Hematopoietic multipotent progenitor cell treated with erythropoietin and hydrocortisone succinate and interleukin-3 and kit ligand, for 8 days (in vitro differentiated cells): ENCODE measurements around the gene NFAT5.
"Not testable (repeated sequence)": the region's sequence is repeated elsewhere in the genome, so short reads cannot be mapped to it uniquely, and the experiment has no call there.

Source experiments
- DNase-seq: peaks from one replicate; pipeline ENCODE4 v3.0.0-alpha.2; 2015

The NFAT5 gene, protein sequence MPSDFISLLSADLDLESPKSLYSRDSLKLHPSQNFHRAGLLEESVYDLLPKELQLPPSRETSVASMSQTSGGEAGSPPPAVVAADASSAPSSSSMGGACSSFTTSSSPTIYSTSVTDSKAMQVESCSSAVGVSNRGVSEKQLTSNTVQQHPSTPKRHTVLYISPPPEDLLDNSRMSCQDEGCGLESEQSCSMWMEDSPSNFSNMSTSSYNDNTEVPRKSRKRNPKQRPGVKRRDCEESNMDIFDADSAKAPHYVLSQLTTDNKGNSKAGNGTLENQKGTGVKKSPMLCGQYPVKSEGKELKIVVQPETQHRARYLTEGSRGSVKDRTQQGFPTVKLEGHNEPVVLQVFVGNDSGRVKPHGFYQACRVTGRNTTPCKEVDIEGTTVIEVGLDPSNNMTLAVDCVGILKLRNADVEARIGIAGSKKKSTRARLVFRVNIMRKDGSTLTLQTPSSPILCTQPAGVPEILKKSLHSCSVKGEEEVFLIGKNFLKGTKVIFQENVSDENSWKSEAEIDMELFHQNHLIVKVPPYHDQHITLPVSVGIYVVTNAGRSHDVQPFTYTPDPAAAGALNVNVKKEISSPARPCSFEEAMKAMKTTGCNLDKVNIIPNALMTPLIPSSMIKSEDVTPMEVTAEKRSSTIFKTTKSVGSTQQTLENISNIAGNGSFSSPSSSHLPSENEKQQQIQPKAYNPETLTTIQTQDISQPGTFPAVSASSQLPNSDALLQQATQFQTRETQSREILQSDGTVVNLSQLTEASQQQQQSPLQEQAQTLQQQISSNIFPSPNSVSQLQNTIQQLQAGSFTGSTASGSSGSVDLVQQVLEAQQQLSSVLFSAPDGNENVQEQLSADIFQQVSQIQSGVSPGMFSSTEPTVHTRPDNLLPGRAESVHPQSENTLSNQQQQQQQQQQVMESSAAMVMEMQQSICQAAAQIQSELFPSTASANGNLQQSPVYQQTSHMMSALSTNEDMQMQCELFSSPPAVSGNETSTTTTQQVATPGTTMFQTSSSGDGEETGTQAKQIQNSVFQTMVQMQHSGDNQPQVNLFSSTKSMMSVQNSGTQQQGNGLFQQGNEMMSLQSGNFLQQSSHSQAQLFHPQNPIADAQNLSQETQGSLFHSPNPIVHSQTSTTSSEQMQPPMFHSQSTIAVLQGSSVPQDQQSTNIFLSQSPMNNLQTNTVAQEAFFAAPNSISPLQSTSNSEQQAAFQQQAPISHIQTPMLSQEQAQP (N-terminal part only)

DNA sequence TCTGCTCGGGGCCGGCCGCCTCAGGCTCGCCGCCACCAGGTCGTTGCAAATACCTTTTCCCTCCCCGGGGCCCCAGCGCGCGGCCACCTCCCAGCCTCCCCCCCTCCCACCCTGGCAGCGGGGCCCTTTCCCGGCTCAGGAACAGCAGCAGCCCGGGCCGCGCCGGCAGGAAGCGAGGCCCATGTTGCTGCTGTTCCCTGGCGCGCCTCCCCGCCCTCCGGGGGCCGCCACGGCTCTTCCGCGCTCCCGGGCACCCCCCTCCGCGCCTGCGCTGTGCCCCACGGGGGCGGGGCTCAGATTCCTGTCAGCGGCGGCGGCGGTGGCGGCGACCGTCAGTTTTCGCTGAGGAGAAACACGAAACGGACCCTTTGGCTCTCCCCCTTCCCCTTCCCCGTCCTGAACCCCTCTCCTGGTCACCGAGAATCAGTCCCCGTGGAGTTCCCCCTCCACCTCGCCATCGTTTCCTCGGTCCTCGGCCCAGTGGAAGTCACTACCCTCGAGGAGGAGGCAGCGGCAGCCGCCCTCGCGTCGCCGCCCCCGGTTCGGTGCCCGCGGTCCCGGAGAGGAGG is at the start of gene NFAT5:
Gene NFAT5 (plus strand): TSS at position 296 of the 569 bp plus-strand sequence. CDS start 336 bp downstream, outside the sequence.
- DNase-seq = peak; percentile 82

DNA sequence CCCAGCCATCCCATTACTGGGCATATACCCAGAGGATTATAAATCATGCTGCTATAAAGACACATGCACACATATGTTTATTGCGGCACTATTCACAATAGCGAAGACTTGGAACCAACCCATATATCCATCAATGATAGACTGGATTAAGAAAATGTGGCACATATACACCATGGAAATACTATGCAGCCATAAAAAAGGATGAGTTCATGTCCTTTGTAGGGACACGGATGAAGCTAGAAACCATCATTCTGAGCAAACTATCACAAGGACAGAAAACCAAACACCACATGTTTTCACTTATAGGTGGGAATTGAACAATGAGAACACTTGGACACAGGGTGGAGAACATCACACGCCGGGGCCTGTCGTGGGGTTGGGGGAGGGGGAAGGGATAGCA is 47.9 kb upstream of the NFAT5 start:
- not testable (repeated sequence) for DNase-seq

DNA sequence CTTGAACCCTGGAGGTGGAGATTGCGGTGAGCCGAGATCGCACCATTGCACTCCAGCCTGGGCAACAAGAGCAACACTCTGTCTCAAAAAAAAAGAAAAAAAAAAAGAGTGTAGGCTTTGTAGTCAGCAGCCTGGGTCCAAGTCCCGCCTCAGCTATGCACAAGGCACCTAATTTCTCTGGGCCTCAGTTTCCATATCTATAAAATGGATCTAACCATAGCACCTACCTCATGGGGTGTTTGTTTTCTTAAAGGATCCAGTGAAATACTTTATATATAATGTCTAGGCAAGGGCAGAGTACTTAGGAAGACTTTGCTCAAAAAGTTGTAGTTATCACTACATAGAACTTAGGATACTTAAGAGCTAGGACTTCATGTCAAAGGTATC is 45.4 kb upstream of the NFAT5 start:
- no peak for DNase-seq

DNA sequence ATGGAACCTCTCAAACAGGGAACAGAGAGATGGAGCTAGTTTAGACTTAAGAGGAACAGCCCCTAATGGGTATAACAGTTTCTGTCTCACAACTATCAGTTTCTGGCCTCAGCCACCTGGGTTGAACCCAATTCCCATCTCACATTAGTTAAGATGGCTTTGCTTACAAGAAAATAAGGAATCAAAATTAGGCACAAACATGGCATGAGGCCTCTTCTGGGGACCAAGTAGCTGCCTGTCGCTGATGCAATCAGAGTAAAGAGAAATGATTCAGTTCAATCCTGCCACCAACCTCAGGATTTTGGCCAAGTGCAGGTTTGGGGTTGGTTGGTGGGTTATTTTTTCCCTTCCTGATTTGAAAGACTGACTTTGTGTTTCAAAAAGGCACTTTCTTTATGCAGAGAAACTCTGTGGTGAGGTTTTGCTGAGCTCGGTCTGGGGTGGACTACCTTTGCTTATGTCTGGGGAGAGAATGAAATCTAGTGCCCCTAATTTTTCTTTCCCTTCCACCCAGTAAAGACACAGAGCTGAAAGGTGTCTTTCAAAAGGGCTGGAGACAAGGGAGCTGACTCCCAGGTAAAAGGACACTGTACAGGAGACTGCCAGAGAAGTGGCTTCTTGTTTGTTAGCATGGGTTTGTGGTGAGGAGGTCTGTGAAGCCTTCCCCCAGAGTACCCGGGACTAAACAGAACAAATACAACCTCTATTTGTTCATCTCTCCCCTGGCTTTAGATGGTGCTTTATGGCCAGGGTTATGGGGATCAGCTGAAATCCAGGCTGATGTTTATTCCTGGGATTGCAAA is 44.8 kb upstream of the NFAT5 start:
- no peak for DNase-seq

DNA sequence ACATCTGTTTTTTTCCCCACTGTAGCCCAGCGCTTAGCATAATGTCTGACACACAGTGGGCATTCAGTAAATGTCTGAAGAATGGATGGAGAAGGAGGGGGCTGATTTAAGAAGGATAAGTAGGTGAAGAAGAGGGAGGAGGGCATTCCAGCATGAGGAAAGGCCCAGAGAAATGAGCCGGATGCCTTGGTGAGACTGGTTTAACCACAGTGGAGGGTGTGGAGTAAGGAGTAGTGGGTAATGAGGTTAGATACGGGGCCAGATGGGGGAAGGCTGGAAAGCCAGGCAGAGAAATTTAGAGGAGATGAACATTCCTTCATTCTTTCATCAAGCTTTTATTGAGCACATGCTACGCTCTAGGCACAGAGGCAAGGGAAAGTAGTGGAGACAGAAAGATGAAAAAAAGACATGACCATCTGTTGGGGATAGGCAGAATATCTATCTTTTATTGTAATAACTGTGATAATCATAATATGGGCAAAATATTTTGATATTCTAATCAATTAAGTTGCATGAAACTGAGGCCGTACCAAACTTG is 43.7 kb upstream of the NFAT5 start:
- DNase-seq = no peak

DNA sequence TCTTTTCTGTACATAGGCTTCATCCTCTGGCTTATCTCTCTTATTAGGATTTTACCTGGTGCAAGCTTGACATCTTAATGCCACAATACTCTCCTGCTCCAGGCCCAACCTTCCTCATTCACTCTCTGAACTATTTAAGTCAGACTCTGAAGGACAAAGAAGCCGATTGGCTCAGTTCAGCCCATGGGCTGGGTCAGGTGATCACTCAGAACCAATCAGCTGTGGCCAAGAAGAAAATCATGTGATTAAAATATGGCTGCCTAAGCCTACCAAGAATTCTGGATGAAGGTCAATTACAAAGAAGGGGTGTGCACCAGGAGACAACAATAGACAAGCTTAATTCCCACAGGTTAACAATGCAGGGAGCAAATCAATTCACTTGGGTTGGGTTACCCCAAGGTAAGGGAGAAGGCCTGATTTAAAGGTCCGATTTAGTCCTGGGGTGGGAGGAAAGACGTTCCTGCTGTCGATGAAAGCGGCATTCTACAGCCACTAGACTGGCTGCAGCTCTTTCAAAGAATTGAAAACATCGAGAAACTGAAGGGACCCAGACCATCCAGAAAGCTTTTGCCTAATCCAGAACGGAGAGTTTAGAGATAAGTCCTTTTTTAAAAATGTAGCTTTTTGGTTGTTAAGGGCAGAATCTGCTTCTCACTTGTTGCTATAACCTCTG is 42.9 kb upstream of the NFAT5 start:
- peak; percentile 26 for DNase-seq

DNA sequence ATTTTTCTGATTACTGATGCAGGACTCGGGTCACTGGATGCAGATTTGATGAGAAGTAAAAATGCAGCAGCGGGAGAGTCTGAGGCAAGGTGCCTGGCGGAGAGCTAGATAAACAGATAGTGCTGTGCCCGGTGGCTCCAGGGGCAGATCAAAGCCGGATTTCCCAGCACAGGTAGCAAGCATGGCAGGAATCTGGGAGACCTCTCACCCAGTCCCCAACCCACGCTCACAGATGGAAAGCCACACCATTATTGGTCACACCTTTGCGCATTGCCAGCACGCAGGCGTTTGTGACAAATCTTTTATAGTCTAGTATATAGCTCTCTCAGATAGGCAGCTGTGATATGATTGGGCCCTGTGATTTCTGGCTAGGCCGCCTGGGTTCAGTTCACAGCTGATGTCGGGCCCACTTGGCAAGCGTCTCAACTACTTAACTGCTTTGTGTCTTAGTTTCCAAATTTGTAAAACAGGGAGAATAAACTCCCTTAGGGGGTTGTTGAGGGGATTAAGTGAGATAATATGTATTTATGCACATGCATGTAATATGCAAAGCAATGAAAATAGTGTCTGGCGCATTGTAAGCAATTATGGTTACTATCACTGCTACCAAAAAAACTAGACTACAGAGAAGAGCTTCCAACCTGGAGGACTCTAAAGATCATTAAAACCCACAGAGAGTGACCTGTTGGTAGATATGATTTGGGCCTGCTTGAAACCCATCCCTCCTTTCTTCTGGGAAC is 42.0 kb upstream of the NFAT5 start:
- DNase-seq = no peak

DNA sequence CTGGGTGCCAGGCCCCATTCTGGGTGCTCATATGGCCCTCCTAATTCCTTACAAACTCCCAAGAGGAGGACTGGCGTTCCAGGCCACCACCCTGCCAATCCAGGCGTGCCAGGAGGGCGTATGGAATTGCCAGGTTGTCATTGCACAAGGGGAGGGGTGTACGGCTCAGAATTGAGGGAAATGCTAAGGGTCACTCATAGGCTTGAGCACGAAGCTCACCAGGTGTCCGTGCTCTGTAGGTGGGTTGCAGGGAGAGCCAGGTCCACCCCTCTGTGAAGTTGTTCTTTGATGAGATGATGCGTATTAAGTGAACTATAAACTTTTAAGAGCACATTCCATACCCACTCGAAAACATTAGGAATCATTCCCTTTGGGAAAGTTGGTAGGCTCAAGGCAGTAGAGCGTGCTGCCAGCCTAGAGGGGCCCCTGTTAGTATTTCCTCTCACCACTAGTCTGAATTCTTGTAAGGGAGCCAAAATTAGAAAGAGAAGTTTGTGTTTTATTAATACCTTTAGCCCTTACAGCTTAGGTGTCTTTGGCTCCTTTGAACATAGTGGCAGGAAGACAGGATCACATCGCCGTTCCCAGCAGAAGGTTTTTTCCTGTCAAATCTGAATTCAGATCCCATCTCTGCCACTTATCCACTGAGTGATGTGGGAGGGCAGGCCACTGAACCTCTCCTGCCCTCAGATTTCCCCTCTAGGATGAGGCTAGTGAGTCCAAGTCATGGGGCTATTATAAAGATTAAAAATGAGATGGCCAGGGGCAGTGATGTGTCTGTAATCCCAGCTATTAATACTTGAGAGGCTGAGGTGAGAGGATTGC is 38.7 kb upstream of the NFAT5 start:
- no peak for DNase-seq

DNA sequence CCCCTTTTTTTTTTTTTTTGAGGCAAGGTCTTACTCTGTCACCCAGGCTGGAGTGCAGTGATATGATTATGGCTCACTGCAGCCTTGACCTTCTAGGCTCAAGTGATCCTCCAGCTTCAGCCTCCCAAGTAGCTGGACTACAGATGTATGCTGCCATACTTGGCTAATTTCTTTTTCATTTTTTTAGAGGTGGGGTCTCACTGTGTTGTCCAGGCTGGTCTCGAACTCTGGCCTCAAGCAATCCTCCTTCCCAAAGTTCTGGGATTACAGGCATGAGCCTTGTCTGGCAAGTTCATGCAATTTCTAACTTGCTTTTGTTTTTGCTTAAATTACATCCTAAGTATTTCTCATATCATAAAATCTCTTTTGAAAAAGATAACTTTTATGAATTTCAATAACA is 33.8 kb upstream of the NFAT5 start:
- no peak for DNase-seq

DNA sequence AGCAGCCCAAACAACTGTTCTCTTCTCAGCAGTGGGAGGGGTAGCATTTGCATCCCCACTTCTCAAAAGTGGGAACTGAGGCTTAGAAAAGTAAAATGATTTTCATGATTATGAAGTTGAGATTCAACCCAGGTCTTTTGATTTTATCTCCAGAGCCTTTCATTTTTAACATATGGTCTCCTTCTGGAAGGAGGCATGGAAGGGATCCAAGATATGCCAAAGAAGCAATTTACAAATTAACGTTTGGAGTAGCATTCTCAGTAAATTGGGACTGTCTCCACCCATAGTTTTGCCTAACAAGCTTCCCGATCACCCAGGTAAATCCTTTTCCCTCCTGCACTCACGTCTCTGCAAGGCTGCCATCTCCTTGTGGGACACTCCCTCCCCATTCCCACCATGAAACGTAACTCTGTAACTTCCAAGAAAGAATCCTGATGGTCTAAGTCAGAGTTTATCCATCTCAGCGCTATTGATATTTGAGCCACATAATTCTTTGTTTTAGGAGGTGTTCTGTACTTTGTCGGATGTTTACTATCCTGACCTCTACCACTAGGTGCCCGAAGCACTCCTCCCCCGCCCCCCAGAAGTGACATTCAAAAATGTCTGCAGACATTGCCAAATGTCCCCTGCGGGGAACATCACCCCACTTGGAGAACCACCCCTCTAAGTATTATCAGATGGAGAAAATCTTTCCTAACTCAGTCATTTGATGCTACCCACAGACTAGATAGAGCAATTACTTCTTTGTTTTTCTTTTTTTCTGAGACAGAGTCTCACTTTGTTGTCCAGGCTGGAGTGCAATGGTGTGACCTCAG is 32.9 kb upstream of the NFAT5 start:
- no peak for DNase-seq

DNA sequence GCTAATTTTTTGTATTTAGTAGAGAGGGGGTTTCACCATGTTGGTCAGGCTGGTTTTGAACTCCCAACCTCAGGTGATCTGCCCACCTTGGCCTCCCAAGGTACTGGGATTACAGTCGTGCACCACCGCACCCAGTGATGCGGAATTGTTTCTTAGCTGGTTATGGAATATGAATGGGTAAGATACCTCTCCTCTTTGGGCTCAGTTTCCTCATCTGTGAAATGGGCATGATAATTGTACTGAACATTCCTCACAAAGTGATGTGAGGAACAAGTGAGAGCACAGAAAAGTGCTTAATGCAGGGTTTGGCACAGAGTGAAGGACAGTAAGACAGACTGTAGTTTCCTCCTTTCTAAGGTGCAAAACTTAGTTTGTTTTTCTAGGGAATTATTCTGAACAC is 31.0 kb upstream of the NFAT5 start:
- no peak for DNase-seq

DNA sequence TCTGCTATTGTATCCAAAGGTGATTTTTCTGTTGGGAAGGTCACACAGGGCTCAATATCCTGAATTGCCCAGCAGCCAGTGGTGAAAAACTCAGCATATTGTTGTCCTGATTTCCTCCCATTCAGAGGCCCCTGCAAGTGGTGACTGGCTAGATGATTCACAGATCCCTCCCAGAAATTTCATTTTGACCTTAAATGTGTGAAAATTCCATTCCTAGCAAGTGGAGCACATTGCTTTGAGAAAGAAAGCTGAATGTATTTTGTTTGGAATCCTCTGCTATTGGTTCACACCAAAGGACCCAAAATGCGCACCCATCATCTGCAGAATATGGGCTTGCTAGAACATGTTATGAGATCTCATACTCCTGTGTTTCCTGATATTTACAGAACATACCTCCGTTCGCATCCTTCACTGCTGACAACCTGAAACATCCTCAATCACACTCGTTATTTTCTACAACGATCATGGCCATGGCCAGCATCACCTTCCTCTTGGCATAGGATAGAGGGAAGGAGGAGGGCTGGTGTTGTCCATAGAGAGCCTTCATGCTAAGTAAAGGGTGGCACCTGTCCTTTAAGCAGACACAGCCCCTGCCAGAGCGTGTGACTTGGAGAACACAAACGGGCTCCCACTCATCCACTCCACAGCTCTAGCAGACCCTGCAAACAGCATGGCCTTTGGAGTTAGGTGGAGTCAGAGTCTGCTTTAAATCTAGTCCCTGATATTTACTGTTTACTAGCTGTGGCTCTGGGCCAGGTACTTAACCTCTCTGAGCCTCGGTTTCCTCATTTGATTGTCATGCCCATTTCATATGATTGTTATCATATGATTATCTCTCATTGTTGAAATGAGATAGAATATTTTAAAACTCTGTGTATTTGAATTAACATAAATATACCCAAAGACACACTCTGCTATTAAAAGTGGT is 30.4 kb upstream of the NFAT5 start:
- no peak for DNase-seq

DNA sequence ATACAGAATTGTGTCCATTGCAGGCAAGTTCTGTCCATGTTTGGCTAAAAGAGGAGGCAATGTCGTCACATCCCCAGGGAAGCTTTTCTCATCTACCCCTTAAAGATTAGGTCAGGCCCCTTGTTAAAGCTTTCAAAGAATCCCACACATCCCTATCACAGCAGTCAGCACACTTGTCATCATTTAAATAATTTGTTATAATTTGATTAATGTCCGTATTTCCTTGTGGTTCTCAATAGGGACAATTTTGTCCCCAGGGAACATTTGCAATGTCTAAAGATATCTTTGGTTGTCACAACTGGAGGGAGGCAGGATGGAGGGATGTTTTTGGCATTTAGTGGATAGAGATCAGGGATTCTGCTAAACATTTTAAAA is 28.1 kb upstream of the NFAT5 start:
- DNase-seq = no peak

DNA sequence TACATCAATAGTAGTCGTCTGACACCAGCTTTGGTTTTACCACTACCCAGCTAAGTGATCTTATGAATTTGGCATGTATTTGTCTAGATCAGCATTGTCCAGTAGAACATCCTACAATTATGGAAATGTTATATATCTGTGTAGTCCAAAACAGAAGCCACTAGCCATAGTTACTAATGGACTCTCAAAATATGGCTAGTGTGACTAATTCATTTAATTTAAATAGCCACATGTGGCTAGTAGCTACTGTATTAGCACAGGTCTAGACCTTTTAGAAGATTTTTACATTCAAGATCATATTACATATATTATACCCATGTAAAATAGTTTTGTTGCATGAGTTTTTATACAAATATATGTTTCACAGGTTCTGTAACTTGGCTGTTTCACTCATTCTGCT is 27.0 kb upstream of the NFAT5 start:
- DNase-seq = no peak

DNA sequence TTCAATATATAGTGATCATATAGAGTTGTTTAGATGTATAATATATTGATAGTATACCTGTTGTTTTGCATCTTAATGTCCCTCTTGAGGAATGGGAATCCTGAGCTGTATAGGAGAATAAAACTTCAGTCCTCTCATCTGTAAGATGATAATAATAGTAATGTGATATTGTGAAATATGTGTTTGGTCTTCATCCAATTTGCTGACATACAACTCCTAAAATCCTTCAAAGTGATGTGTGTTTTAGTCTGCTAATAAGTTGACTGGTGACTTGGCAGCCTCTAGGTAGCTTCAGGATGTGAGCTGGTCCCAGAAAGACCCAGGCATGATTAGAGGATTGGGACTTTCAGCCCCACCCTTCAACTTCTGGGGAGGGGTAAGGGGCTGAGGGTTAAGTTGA is 22.8 kb upstream of the NFAT5 start:
- DNase-seq = no peak

DNA sequence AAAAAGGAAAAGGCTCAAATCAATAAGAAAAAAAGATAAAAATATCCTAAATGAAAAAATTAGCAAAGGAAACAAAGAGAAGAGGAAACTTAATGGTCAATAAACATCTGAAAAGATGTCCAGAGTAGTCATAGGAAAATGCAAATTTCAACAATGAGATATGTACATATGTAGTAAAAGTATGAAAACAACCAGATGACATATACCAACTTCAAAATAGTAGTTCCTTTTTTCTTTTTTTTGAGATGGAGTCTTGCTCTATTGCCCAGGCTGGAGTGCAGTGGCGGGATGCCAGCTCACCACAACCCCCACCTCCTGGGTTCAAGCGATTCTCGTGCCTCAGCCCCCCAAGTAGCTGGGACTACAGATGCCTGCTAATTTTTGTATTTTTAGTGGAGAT is 21.7 kb upstream of the NFAT5 start:
- DNase-seq = no peak

DNA sequence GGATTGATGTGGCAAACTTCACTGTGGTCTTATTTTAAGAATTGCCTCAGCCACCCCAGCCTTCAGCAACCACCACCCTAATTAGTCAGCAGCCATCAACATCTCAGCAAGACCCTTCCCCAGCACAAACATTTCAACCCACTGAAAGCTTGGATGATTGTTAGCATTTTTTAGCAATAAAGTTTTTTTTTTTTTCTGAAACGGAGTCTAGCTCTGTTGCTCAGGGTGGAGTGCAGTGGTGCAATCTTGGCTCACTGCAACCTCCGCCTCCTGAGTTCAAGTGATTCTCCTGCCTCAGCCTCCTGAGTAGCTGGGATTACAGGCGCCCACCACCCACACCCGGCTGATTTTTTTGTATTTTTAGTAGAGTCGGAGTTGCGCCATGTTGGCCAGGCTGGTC is 19.1 kb upstream of the NFAT5 start:
- DNase-seq = not testable (repeated sequence)

DNA sequence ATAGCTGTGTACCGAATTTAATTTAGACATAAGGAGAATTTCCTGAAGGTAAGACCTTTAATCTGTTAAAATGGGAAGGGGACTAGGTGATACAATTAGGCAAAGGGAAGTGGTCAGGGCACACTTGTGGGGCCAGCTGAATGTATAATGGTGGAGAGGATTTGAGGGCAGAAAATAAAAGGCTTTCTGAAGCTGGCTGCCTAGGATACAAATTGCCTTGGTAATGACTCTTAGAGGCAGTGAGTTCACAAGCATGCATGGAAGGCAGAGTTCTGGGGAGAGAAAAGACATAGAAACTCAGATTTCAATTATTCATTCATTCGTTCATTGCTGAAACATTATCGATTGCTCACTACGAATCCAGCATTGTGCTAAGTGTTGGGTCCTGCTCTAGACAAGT is 12.4 kb upstream of the NFAT5 start:
- DNase-seq = no peak
